ENCODE data around the gene CABP1.
"Not testable (repeated sequence)": the region's sequence is repeated elsewhere in the genome, so short reads cannot be mapped to it uniquely, and the experiment has no call there.

Gene CABP1

GRCh38 chr12:120597861-120598260, 42.6 kb upstream of the CABP1 start:
- Histone ChIP-seq H3K9me3 (ENCODE audit: severe bottlenecking) (no peaks in the 10 kb centered on the region), H3K4me1 (ENCODE audit: insufficient read depth, poor library complexity, severe bottlenecking) (no peaks in the 10 kb centered on the region), H3K27ac (ENCODE audit: poor library complexity, severe bottlenecking) (no peak overlapping the region), H3K4me3 (ENCODE audit: severe bottlenecking) (no peak overlapping the region), H3K36me3 (ENCODE audit: low read depth) (no peaks in the 10 kb centered on the region), H3K27me3 (ENCODE audit: insufficient read depth, poor library complexity, severe bottlenecking) (no peaks in the 10 kb centered on the region)
- DNase-seq (ENCODE audit: low spot score) (no peak), ATAC-seq (ENCODE audit: low read depth) (no peak)
- no peak for TF ChIP-seq CTCF (IDR thresholded peaks at IDR 0.05; ENCODE audit: poor library complexity, severe bottlenecking)

- DNase-seq (ENCODE audit: low spot score) (no peak), ATAC-seq (ENCODE audit: low read depth) (peak; percentile 68; the same call in 2 of the 3 replicates)
- Histone ChIP-seq H3K36me3 (ENCODE audit: low read depth) (no peaks in the 10 kb centered on the region), H3K4me1 (ENCODE audit: insufficient read depth, poor library complexity, severe bottlenecking) (no peaks in the 10 kb centered on the region), H3K4me3 (ENCODE audit: severe bottlenecking) (no peak overlapping the region), H3K27ac (ENCODE audit: poor library complexity, severe bottlenecking) (no peak overlapping the region), H3K27me3 (ENCODE audit: insufficient read depth, poor library complexity, severe bottlenecking) (no peaks in the 10 kb centered on the region), H3K9me3 (ENCODE audit: severe bottlenecking) (no peaks in the 10 kb centered on the region)
- no peak for TF ChIP-seq CTCF (IDR thresholded peaks at IDR 0.05; ENCODE audit: poor library complexity, severe bottlenecking)
These were observed 41.6 kb upstream of the CABP1 start for GRCh38 chr12:120598674-120599463.

- H3K27me3 ChIP-seq (ENCODE audit: insufficient read depth, poor library complexity, severe bottlenecking), result no peaks in the 10 kb centered on the region
- no peak overlapping the region for H3K4me3 ChIP-seq (ENCODE audit: severe bottlenecking)
- H3K4me1 ChIP-seq (ENCODE audit: insufficient read depth, poor library complexity, severe bottlenecking), result no peaks in the 10 kb centered on the region
- no peak overlapping the region for H3K27ac ChIP-seq (ENCODE audit: poor library complexity, severe bottlenecking)
- H3K36me3 ChIP-seq (ENCODE audit: low read depth), result no peaks in the 10 kb centered on the region
- no peak for TF ChIP-seq CTCF (IDR thresholded peaks at IDR 0.05; ENCODE audit: poor library complexity, severe bottlenecking)
- DNase-seq (ENCODE audit: low spot score), result no peak
- ATAC-seq (ENCODE audit: low read depth), result no peak
- no peaks in the 10 kb centered on the region for H3K9me3 ChIP-seq (ENCODE audit: severe bottlenecking)
These were observed 40.5 kb upstream of the CABP1 start for GRCh38 chr12:120599672-120600552.

GRCh38 chr12:120602416-120602815, 38.0 kb upstream of the CABP1 start:
- H3K27ac ChIP-seq (ENCODE audit: poor library complexity, severe bottlenecking), result not testable (repeated sequence)
- ATAC-seq (ENCODE audit: low read depth), result peak; percentile 58; the same call in 1 of the 3 replicates

GRCh38 chr12:120610560-120610959, 29.9 kb upstream of the CABP1 start:
- no peak overlapping the region for H3K27ac ChIP-seq (ENCODE audit: poor library complexity, severe bottlenecking)
- TF ChIP-seq CTCF (IDR thresholded peaks at IDR 0.05; ENCODE audit: poor library complexity, severe bottlenecking), result no peak
- H3K4me1 ChIP-seq (ENCODE audit: insufficient read depth, poor library complexity, severe bottlenecking), result no peaks in the 10 kb centered on the region
- DNase-seq (ENCODE audit: low spot score) (no peak), ATAC-seq (ENCODE audit: low read depth) (no peak)
- H3K4me3 ChIP-seq (ENCODE audit: severe bottlenecking), result no peak overlapping the region
- H3K36me3 ChIP-seq (ENCODE audit: low read depth), result no peaks in the 10 kb centered on the region
- H3K27me3 ChIP-seq (ENCODE audit: insufficient read depth, poor library complexity, severe bottlenecking), result no peaks in the 10 kb centered on the region
- H3K9me3 ChIP-seq (ENCODE audit: severe bottlenecking), result no peaks in the 10 kb centered on the region

More at GRCh38 chr12:120602416-120602815, 38.0 kb upstream of the CABP1 start:
- not testable (repeated sequence) for H3K4me1 ChIP-seq (ENCODE audit: insufficient read depth, poor library complexity, severe bottlenecking); H3K36me3 ChIP-seq (ENCODE audit: low read depth); H3K9me3 ChIP-seq (ENCODE audit: severe bottlenecking); H3K27me3 ChIP-seq (ENCODE audit: insufficient read depth, poor library complexity, severe bottlenecking); DNase-seq (ENCODE audit: low spot score); H3K4me3 ChIP-seq (ENCODE audit: severe bottlenecking)

GRCh38 chr12:120611534-120611933, 28.9 kb upstream of the CABP1 start:
- not testable (repeated sequence) for H3K9me3 ChIP-seq (ENCODE audit: severe bottlenecking); H3K27ac ChIP-seq (ENCODE audit: poor library complexity, severe bottlenecking); H3K27me3 ChIP-seq (ENCODE audit: insufficient read depth, poor library complexity, severe bottlenecking); H3K4me3 ChIP-seq (ENCODE audit: severe bottlenecking); H3K4me1 ChIP-seq (ENCODE audit: insufficient read depth, poor library complexity, severe bottlenecking); ATAC-seq (ENCODE audit: low read depth); H3K36me3 ChIP-seq (ENCODE audit: low read depth); DNase-seq (ENCODE audit: low spot score)
